OCI-LY7 (cell line): ENCODE results near the gene FOXC2.

Source experiments
- CTCF ChIP-seq: fragments of 200-600 bp; sonication (generic); conservative IDR thresholded peaks from 2 replicates; pipeline ENCODE4 v1.5.1; 2014; ENCODE audit warnings: mild to moderate bottlenecking, antibody characterized with exemption, low read length, moderate library complexity, mixed read lengths
- EZH2phosphoT487 ChIP-seq: fragments of 200-600 bp; sonication (generic); IDR thresholded peaks from 2 replicates; pipeline ENCODE4 v1.6.1; 2018; ENCODE audit warnings: low read depth, borderline replicate concordance, mild to moderate bottlenecking, mixed run types, antibody characterized with exemption, low read length, moderate library complexity, mixed read lengths

DNA sequence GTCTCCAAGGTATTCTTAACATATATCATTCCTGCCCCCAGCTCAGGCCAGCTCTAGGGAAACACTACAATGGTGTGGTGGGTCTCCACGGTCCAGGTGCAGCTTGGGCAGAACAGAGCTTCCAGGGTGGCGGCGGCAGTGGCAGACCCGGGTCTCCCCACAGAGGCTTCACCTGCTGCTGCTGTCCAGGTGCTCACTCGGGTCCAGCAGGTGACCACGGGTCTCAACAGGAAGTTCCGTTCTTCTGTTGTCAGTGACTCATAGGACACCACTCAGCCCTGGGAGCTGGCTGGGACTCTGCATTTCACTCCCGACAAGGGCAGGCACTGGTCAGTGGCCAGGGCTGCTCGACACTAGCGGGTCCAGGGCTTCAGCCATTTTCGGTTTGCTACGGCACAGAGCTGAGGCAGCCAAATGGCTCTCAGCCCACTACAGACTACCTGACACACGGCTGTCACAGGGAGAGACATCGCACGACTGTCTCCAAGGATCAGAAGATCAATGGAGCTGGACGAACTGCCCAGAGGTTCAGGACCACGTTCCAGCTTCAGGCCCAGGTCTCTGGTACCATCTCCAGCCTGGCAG is 28.3 kb upstream of the FOXC2 start:
- no peak for TF ChIP-seq CTCF
- TF ChIP-seq EZH2phosphoT487: no peak
